ENCODE measurements around the gene PDPK1.

DNA sequence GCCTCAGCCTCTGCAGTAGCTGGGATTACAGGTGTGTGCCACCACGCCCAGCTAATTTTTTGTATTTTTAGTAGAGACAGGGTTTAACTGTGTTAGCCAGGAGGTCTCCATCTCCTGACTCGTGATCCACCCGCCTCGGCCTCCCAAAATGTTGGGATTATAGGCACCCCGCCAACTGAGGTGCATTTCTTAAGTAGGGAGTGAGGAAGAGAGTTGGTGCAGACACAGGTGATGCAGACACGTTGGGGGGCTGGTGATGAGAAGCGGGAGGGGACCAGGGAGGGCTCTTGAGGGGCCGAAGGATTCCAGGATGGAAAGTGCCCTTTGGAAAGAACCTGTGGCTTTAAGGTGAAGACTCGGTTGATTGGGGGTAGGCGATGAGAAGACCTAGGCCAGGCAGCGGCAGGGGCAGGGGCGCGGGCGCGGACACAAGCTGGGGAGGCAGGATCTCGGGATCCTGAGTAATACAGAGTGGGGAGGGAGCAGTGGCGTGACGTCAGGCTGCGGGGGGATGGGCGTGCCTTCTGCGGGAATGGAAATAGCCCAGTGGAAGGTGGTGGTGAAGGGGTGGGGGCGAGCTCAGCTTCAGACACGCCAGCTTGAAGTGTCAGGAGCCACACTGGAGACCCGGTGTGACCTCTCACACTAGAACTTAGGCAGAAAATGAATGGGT is 26.6 kb upstream of the PDPK1 start:
- TF ChIP-seq POLR2A (IDR thresholded peaks at IDR 0.05; ENCODE audit: low read length) (no peak), GATA1 (IDR thresholded peaks at IDR 0.05; ENCODE audit: low read depth, low read length) (no peak)

Data from erythroblast (primary cell).